ENCODE data around the gene OGFOD2.
"Not testable (repeated sequence)": the region's sequence is repeated elsewhere in the genome, so short reads cannot be mapped to it uniquely, and the experiment has no call there.

OGFOD2 gene

DNA sequence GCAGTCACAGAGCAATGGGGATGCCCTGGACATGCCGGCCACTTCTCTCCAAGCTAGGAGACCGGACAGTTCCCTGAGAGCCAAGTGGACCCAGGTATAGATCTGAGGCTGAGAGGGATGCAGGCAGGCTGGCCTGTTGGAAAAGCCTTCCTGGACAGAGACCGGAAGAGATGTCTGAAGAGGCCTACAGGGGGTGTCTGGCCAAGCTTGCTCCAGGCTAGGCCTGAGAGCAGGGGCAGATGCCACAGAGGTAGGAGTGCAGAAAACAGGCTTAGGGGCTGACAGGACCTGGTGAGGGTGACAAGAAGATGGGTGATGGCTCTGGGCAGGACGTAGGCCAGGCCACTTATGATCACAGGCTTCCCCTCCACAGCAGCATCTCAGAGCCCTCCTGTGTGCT, 35.6 kb downstream of the OGFOD2 start:
- H3K4me3 ChIP-seq (ENCODE audit: severe bottlenecking) = no peak overlapping the region
- no peaks in the 10 kb centered on the region for H3K27me3 ChIP-seq (ENCODE audit: insufficient read depth, poor library complexity, severe bottlenecking)
- no peak for ATAC-seq (ENCODE audit: low read depth)
- no peaks in the 10 kb centered on the region for H3K9me3 ChIP-seq (ENCODE audit: severe bottlenecking)
- TF ChIP-seq, protein P1, sequence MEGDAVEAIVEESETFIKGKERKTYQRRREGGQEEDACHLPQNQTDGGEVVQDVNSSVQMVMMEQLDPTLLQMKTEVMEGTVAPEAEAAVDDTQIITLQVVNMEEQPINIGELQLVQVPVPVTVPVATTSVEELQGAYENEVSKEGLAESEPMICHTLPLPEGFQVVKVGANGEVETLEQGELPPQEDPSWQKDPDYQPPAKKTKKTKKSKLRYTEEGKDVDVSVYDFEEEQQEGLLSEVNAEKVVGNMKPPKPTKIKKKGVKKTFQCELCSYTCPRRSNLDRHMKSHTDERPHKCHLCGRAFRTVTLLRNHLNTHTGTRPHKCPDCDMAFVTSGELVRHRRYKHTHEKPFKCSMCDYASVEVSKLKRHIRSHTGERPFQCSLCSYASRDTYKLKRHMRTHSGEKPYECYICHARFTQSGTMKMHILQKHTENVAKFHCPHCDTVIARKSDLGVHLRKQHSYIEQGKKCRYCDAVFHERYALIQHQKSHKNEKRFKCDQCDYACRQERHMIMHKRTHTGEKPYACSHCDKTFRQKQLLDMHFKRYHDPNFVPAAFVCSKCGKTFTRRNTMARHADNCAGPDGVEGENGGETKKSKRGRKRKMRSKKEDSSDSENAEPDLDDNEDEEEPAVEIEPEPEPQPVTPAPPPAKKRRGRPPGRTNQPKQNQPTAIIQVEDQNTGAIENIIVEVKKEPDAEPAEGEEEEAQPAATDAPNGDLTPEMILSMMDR (IDR thresholded peaks at IDR 0.05; ENCODE audit: poor library complexity, severe bottlenecking) = no peak
- H3K27ac ChIP-seq (ENCODE audit: poor library complexity, severe bottlenecking) = no peak overlapping the region
- H3K4me1 ChIP-seq (ENCODE audit: insufficient read depth, poor library complexity, severe bottlenecking) = no peaks in the 10 kb centered on the region
- no peaks in the 10 kb centered on the region for H3K36me3 ChIP-seq (ENCODE audit: low read depth)
- no peak for DNase-seq (ENCODE audit: low spot score)

DNA sequence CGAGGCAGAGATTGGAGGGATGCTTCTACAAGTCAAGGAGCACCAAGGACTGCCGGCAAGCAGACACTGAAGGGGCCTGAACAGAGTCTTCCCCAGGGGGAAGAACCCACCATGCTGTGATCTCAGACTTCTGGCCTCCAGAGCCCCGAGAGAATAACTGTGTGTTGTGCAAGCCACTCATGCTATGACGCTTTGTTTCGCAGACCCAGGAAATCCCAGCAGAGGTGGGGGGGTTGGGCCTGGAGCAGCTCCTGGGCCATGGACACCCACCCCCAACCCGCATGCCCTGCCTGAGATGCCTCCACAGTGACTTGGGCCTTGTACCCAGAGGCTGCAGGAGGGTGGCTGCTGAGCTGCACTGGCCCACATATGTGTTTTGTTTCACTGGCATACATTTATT, 36.7 kb downstream of the OGFOD2 start:
- H3K36me3 ChIP-seq (ENCODE audit: low read depth) = no peaks in the 10 kb centered on the region
- TF ChIP-seq, protein P1 (IDR thresholded peaks at IDR 0.05; ENCODE audit: poor library complexity, severe bottlenecking) = no peak

DNA sequence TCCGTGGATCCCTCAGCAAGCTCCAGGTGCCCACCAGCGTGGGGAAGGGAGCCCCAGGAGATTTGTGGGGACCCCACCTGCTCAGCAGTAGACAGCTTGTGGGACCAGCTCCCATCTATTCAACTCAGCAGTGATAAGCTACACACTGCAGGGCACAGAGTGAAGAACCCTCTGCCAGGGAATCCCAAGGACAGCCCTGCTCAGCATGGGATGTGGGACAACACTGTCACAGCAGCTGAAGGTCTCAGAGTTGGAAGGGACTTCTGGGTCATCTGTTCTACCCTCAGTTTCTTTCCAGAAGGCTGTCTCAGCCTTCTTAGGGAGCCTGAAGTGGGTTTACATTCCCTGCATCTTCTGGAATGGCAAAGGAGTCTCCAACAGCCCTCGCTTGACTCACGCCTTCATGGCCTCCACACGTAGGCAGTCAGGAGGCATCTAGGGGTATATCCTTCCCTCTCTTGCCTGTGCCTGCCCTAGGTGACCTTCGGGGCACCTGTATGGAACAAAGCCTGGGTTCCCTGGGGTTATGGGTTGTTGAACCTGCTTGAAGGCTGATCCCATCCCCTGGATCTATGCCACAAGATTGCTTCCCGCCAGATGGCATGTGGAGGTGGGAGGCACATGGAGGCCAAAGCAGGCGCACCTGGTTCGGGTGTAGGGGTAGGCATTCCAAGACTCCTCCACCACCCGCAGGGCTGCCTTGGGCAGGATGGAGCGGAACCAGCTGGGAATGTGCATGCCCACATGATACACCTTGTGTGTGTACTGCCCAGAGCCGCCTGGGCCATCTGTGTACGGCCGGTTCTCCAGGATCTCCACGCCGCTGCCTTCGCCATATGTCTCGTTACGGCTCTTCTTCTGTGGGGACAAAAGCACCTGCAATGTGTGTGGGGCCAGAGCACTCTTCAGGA, 38.4 kb downstream of the OGFOD2 start:
- no peaks in the 10 kb centered on the region for H3K4me1 ChIP-seq (ENCODE audit: insufficient read depth, poor library complexity, severe bottlenecking)
- no peaks in the 10 kb centered on the region for H3K9me3 ChIP-seq (ENCODE audit: severe bottlenecking)
- H3K36me3 ChIP-seq (ENCODE audit: low read depth) = no peaks in the 10 kb centered on the region
- H3K27me3 ChIP-seq (ENCODE audit: insufficient read depth, poor library complexity, severe bottlenecking) = no peaks in the 10 kb centered on the region
- H3K27ac ChIP-seq (ENCODE audit: poor library complexity, severe bottlenecking) = no peak overlapping the region
- no peak overlapping the region for H3K4me3 ChIP-seq (ENCODE audit: severe bottlenecking)
- no peak for DNase-seq (ENCODE audit: low spot score)
- no peak for ATAC-seq (ENCODE audit: low read depth)
- TF ChIP-seq, protein P1 (IDR thresholded peaks at IDR 0.05; ENCODE audit: poor library complexity, severe bottlenecking) = no peak

More for the DNA sequence above, 36.7 kb downstream of the OGFOD2 start:
- ATAC-seq (ENCODE audit: low read depth) = no peak
- DNase-seq (ENCODE audit: low spot score) = no peak
- Histone ChIP-seq H3K9me3 (ENCODE audit: severe bottlenecking) (no peaks in the 10 kb centered on the region), H3K27me3 (ENCODE audit: insufficient read depth, poor library complexity, severe bottlenecking) (no peaks in the 10 kb centered on the region), H3K4me1 (ENCODE audit: insufficient read depth, poor library complexity, severe bottlenecking) (no peaks in the 10 kb centered on the region), H3K4me3 (ENCODE audit: severe bottlenecking) (no peak overlapping the region), H3K27ac (ENCODE audit: poor library complexity, severe bottlenecking) (no peak overlapping the region)

DNA sequence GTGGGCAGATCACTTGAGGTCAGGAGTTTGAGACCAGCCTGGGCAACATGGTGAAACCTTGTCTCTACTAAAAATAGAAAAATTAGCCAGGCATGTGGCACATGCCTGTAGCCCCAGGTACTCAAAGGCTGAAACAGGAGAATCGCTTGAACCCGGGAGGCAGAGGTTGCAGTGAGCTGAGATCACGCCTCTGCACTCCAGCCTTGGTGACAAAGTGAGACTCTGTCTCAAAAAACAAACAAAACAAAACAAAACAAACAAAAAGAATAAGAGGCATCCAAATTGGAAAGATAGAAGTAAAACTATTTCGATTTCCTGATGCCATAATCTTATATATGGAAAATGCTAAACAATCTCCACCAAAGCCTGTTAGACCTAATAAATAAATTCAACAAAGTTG, 39.4 kb downstream of the OGFOD2 start:
- H3K4me3 ChIP-seq (ENCODE audit: severe bottlenecking); ATAC-seq (ENCODE audit: low read depth); H3K9me3 ChIP-seq (ENCODE audit: severe bottlenecking): not testable (repeated sequence)

DNA sequence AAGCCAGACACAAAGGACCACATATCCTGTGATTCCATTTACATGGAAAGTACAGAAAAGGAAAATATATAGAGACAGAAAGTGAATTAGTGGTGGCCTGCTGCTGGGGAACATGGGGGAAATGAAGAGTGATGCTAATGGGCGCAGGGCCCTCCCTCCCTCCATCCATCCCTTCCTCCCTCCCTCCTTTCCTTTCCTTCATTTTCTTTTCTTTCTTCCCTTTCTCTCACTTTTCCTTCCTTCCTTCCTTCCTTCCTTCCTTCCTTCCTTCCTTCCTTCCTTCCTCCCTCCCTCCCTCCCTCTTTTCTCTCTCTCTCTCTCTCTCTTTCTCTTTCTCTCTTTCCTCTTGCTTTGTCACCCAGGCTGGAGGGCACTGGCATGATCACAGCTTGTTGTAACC, 42.7 kb downstream of the OGFOD2 start:
- no peaks in the 10 kb centered on the region for H3K9me3 ChIP-seq (ENCODE audit: severe bottlenecking)
- H3K27me3 ChIP-seq (ENCODE audit: insufficient read depth, poor library complexity, severe bottlenecking) = no peaks in the 10 kb centered on the region
- no peaks in the 10 kb centered on the region for H3K36me3 ChIP-seq (ENCODE audit: low read depth)
- H3K4me1 ChIP-seq (ENCODE audit: insufficient read depth, poor library complexity, severe bottlenecking) = no peaks in the 10 kb centered on the region
- no peak for ATAC-seq (ENCODE audit: low read depth)
- no peak overlapping the region for H3K4me3 ChIP-seq (ENCODE audit: severe bottlenecking)
- H3K27ac ChIP-seq (ENCODE audit: poor library complexity, severe bottlenecking) = no peak overlapping the region
- TF ChIP-seq, protein P1 (IDR thresholded peaks at IDR 0.05; ENCODE audit: poor library complexity, severe bottlenecking) = no peak
- DNase-seq (ENCODE audit: low spot score) = no peak

More for the DNA sequence above, 39.4 kb downstream of the OGFOD2 start:
- not testable (repeated sequence) for H3K27me3 ChIP-seq (ENCODE audit: insufficient read depth, poor library complexity, severe bottlenecking); DNase-seq (ENCODE audit: low spot score); H3K36me3 ChIP-seq (ENCODE audit: low read depth); H3K27ac ChIP-seq (ENCODE audit: poor library complexity, severe bottlenecking); H3K4me1 ChIP-seq (ENCODE audit: insufficient read depth, poor library complexity, severe bottlenecking)
